A549 (cell line): ENCODE results near the gene SPAG7. TPM values are rescaled to one million over a fixed set of nuclear protein-coding genes. Genes with fewer than 3 reads are reported as not detected.

ENCODE experiments used
- ATAC-seq, 2 experiments: fragments of 200-7000 bp in 1 of 2; fragments of >200 bp in 1 of 2; cut with Nextera tagmentation in 1 of 2; cut with Tn5 transposase in 1 of 2; 3 replicates each; pipeline versions ENCODE4 v1.8.0 to v1.9.1; 2018 to 2020; ENCODE audit warnings: mild to moderate bottlenecking in 1 of 2, moderate library complexity in 1 of 2
- CTCF ChIA-PET: fragments of 300-600 bp; sonication (Branson Sonifier 250); formaldehyde crosslinking; extraction: SDS; loops from one replicate; lab custom pipeline; 2021; ENCODE audit warnings: antibody characterized with exemption, inconsistent platforms; lab: Yijun Ruan, JAX
- POLR2A ChIA-PET: fragments of 350-600 bp; formaldehyde crosslinking; extraction: SDS; loops from one replicate; lab custom pipeline; 2021; ENCODE audit warnings: antibody characterized with exemption, inconsistent platforms; lab: Yijun Ruan, JAX
- DNase-seq, 2 experiments: peaks; one replicate each; pipeline versions ENCODE4 v3.0.0 to v3.0.0-alpha.2; 2011 to 2016; ENCODE audit warnings: low read depth in 1 of 2, low spot score in 1 of 2
- FAIRE-seq: peaks from 2 replicates; lab custom pipeline; 2011; peaks lifted over from hg19 to GRCh38; lab: Jason Lieb, UNC
- H3K27ac ChIP-seq, 2 experiments: fragments of >200 bp; sonication (Bioruptor Twin); formaldehyde crosslinking; 3 replicates each; pipeline ENCODE4 v1.5.1; 2016 to 2017
- H3K4me1 ChIP-seq: fragments of >200 bp; sonication (Bioruptor Twin); formaldehyde crosslinking; 3 replicates; pipeline ENCODE4 v1.6.1; 2016
- H3K4me2 ChIP-seq: fragments of >200 bp; sonication (Bioruptor Twin); formaldehyde crosslinking; 3 replicates; pipeline ENCODE4 v1.6.1; 2016
- H3K4me3 ChIP-seq: fragments of >200 bp; sonication (Bioruptor Twin); formaldehyde crosslinking; 3 replicates; pipeline ENCODE4 v1.5.1; 2016
- H3K9me3 ChIP-seq: fragments of >200 bp; sonication (Bioruptor Twin); formaldehyde crosslinking; 3 replicates; pipeline ENCODE4 v1.6.1; 2016
- BHLHE40 ChIP-seq: IDR thresholded peaks from 2 replicates; pipeline ENCODE4 v1.6.1; 2012; ENCODE audit warnings: low read depth, low read length, inconsistent platforms
- EHF ChIP-seq: fragments of 250-450 bp; sonication (Bioruptor Pico); IDR thresholded peaks from 2 replicates; pipeline ENCODE4 v1.5.0; 2020; ENCODE audit warnings: mild to moderate bottlenecking
- ESRRA ChIP-seq: fragments of 150-350 bp; IDR thresholded peaks from 2 replicates; pipeline ENCODE4 v1.6.1; 2014; ENCODE audit warnings: mild to moderate bottlenecking, low read length, borderline replicate concordance
- HDAC2 ChIP-seq: fragments of 200-600 bp; sonication (generic); IDR thresholded peaks from 2 replicates; pipeline ENCODE4 v1.6.1; 2016
- HOXA7 ChIP-seq: fragments of 250-450 bp; sonication (Bioruptor Pico); IDR thresholded peaks from 2 replicates; pipeline ENCODE4 v1.5.0; 2020; ENCODE audit warnings: mild to moderate bottlenecking, moderate library complexity
- HOXB5 ChIP-seq: fragments of 250-450 bp; sonication (Bioruptor Pico); IDR thresholded peaks from 2 replicates; pipeline ENCODE4 v1.5.0; 2020; ENCODE audit warnings: mild to moderate bottlenecking, moderate library complexity
- JUNB ChIP-seq: fragments of >200 bp; sonication (Bioruptor Twin); formaldehyde crosslinking; IDR thresholded peaks from 2 replicates; pipeline ENCODE4 v1.6.1; 2016
- KDM1A ChIP-seq: fragments of 200-600 bp; sonication (generic); IDR thresholded peaks from 2 replicates; pipeline ENCODE4 v1.6.1; 2016; ENCODE audit warnings: low read depth, mild to moderate bottlenecking
- KDM5A ChIP-seq: fragments of 200-600 bp; sonication (generic); IDR thresholded peaks from 2 replicates; pipeline ENCODE4 v1.6.1; 2016; ENCODE audit warnings: antibody characterized with exemption, mild to moderate bottlenecking
- NFE2L2 ChIP-seq: fragments of 150-350 bp; conservative IDR thresholded peaks from 2 replicates; pipeline ENCODE4 v1.6.1; 2014; ENCODE audit warnings: low read length
- PHF8 ChIP-seq: fragments of 200-600 bp; sonication (generic); IDR thresholded peaks from 2 replicates; pipeline ENCODE4 v1.6.1; 2016; ENCODE audit warnings: low read depth, mild to moderate bottlenecking, antibody characterized with exemption, moderate library complexity, borderline replicate concordance
- POLR2A ChIP-seq: IDR thresholded peaks from 2 replicates; pipeline ENCODE4 v1.6.1; 2012; ENCODE audit warnings: mild to moderate bottlenecking, low read length
- RARB ChIP-seq: fragments of 250-450 bp; sonication (Bioruptor Pico); IDR thresholded peaks from 2 replicates; pipeline ENCODE4 v1.8.0; 2021; ENCODE audit warnings: mild to moderate bottlenecking, moderate library complexity
- RNF2 ChIP-seq: fragments of 200-600 bp; sonication (generic); IDR thresholded peaks from 2 replicates; pipeline ENCODE4 v1.6.1; 2016; ENCODE audit warnings: low read depth, mild to moderate bottlenecking, antibody characterized with exemption, moderate library complexity, borderline replicate concordance
- SMC3 ChIP-seq: fragments of >200 bp; sonication (Bioruptor Twin); formaldehyde crosslinking; IDR thresholded peaks from 3 replicates; pipeline ENCODE4 v1.6.1; 2018; ENCODE audit warnings: inconsistent platforms
- ZNF302 ChIP-seq: fragments of 250-450 bp; sonication (Bioruptor Pico); IDR thresholded peaks from 2 replicates; pipeline ENCODE4 v1.9.0; 2021; ENCODE audit warnings: inconsistent platforms, mild to moderate bottlenecking, moderate library complexity
- WGBS: methylation state at CpG from one replicate; pipeline ENCODE4 v1.1.6; 2017; ENCODE audit errors: missing lambda C conversion rate; 5-methylcytosine and 5-hydroxymethylcytosine counted together
- polyA plus RNA-seq, 4 experiments: library from polyadenylated mRNA; depleted of rRNA in 3 of 4; stranded (reverse); fragments of >200 nt; fragmentation: RNase III in 1 of 4; extraction: RNeasy Plus Mini Kit Qiagen cat#74134 plus additional on column Dnase treatment in 1 of 4; gene quantifications; 2 replicates in 3 of 4; 3 replicates in 1 of 4; pipeline ENCODE4 v1.2.3, GENCODE V29; 2011 to 2017
- TF ChIP-seq, protein P1 (sequence below): IDR thresholded peaks from 2 replicates; pipeline ENCODE4 v1.6.1; 2012; ENCODE audit warnings: low read depth, borderline replicate concordance
- TF ChIP-seq, protein P2 (sequence below): fragments of >200 bp; sonication (Bioruptor Twin); formaldehyde crosslinking; IDR thresholded peaks from 3 replicates; pipeline ENCODE4 v1.6.1; 2016
- TF ChIP-seq, protein P3 (sequence below): fragments of 200-600 bp; sonication (generic); IDR thresholded peaks from 2 replicates; pipeline ENCODE4 v1.6.1; 2016; ENCODE audit warnings: antibody characterized with exemption, mild to moderate bottlenecking, moderate library complexity
- TF ChIP-seq, protein P4 (sequence below): fragments of 450-650 bp; IDR thresholded peaks from 2 replicates; pipeline ENCODE4 v1.6.1; 2014; ENCODE audit warnings: antibody characterized with exemption

SPAG7 gene
- polyA plus RNA-seq, 2 of the 4 experiments (the other 2 are of a cell fraction), result 94.9 to 102 TPM

DNA sequence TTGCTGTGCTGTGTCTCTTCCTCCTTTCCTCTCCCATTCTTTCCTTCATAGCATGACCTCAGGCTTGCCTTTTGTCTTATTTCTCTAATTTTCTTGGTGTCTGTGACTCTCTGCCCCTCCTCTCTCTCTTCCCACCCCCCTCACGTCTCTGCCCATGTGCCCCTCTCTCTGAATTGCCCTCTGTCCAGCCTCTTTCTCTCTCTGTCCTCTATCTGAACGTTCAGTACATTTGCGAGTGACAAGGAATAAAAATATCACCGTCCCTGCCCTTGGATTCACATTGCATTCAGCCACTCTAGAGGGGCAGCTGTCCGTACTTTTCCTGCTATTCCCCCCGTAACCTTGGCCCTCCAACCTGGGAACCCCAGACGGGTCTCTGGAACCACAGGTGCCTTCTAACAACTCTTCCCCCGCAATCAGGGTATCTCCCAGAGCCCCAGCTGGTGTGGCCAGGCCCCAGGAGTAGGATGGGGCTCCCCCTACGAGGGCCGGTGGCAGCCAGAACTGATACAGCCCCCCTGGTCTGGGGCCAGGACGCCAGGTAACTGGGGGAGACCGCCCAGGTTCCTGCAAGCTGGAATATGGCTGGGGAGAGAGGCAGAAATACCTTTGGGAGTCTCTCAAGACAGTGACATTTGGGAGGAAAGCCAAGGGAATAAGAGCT, 31.9 kb upstream of the SPAG7 start:
- FAIRE-seq, result no peak
- Histone ChIP-seq H3K4me3 (peak overlapping the region; percentile 95), H3K4me1 (peaks cover 26% of the 10 kb centered on the region), H3K9me3 (no peaks in the 10 kb centered on the region), H3K27ac (peak overlapping the region; percentile 87 to 91), H3K4me2 (peak overlapping the region; percentile 89)
- CTCF ChIA-PET, result interaction anchor here (1.1 to 4.3 kb wide), 6 partner anchors 12 to 62 kb away, joined by 3 to 18 read pairs (median 8); partner anchors contain the start of genes CAMTA2 and SPAG7
- DNase-seq, result no peak
- no peak for ATAC-seq
- POLR2A ChIA-PET, result no interaction called here
- WGBS, result 75% methylated on average over 12 of the region's 12 CpGs
- TF ChIP-seq, protein P1, sequence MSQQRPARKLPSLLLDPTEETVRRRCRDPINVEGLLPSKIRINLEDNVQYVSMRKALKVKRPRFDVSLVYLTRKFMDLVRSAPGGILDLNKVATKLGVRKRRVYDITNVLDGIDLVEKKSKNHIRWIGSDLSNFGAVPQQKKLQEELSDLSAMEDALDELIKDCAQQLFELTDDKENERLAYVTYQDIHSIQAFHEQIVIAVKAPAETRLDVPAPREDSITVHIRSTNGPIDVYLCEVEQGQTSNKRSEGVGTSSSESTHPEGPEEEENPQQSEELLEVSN, result no peak
- TF ChIP-seq BHLHE40, result no peak
- TF ChIP-seq KDM1A, result no peak
- no peak for TF ChIP-seq ZNF302 (CRISPR knock-in tag)
- TF ChIP-seq HOXB5 (CRISPR knock-in tag), result no peak
- no peak for TF ChIP-seq ESRRA
- TF ChIP-seq, protein P2, sequence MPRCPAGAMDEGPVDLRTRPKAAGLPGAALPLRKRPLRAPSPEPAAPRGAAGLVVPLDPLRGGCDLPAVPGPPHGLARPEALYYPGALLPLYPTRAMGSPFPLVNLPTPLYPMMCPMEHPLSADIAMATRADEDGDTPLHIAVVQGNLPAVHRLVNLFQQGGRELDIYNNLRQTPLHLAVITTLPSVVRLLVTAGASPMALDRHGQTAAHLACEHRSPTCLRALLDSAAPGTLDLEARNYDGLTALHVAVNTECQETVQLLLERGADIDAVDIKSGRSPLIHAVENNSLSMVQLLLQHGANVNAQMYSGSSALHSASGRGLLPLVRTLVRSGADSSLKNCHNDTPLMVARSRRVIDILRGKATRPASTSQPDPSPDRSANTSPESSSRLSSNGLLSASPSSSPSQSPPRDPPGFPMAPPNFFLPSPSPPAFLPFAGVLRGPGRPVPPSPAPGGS, result no peak
- TF ChIP-seq SMC3, result no peak
- no peak for TF ChIP-seq RARB
- TF ChIP-seq EHF (CRISPR knock-in tag), result no peak
- no peak for TF ChIP-seq HOXA7 (CRISPR knock-in tag)
- TF ChIP-seq, protein P3, sequence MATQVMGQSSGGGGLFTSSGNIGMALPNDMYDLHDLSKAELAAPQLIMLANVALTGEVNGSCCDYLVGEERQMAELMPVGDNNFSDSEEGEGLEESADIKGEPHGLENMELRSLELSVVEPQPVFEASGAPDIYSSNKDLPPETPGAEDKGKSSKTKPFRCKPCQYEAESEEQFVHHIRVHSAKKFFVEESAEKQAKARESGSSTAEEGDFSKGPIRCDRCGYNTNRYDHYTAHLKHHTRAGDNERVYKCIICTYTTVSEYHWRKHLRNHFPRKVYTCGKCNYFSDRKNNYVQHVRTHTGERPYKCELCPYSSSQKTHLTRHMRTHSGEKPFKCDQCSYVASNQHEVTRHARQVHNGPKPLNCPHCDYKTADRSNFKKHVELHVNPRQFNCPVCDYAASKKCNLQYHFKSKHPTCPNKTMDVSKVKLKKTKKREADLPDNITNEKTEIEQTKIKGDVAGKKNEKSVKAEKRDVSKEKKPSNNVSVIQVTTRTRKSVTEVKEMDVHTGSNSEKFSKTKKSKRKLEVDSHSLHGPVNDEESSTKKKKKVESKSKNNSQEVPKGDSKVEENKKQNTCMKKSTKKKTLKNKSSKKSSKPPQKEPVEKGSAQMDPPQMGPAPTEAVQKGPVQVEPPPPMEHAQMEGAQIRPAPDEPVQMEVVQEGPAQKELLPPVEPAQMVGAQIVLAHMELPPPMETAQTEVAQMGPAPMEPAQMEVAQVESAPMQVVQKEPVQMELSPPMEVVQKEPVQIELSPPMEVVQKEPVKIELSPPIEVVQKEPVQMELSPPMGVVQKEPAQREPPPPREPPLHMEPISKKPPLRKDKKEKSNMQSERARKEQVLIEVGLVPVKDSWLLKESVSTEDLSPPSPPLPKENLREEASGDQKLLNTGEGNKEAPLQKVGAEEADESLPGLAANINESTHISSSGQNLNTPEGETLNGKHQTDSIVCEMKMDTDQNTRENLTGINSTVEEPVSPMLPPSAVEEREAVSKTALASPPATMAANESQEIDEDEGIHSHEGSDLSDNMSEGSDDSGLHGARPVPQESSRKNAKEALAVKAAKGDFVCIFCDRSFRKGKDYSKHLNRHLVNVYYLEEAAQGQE, result no peak

DNA sequence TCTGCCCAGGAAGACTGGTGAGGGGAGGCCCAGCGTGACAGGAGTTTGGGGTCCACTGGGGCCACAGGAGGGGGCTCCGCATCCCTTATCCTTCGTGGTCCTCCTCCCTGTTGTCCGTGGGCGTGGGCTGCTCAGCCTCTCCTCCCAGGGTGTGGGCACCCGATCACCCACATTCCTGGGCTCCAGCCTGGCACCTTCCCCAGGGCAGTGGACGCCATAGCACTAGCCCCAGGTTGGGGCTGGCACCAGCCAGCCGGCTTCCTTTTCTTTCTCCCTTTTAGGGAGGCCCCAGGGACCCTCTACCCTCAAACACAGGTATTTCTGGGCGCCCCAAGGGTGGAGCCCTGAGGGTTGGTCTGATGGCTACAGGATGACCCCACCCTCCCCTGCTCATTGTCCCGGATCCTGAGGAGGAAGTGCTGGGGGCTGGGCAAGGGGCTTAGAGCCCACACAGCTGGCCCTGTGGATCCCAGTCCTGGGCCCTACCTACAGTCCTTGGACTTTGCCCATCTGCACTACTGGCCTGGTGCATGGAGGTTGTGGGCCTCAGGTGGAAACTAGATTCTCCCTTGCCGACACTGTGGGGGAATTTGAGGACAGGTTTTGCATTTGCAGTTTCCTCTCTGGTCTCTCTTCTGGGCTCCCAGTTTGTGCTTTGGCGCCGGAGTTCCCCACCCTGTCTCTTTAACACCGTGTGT, 31.3 kb upstream of the SPAG7 start:
- WGBS, result 18% methylated on average over 14 of the region's 14 CpGs
- Histone ChIP-seq H3K4me2 (peak overlapping the region; percentile 89), H3K27ac (peak overlapping the region; percentile 87 to 91), H3K9me3 (no peaks in the 10 kb centered on the region), H3K4me3 (peak overlapping the region; percentile 95), H3K4me1 (peaks cover 26% of the 10 kb centered on the region)
- ATAC-seq (peak in 1 of 2 experiments; percentile 14; a peak in 3 of 6 replicates), DNase-seq (peak in 1 of 2 experiments; percentile 44), FAIRE-seq (no peak)
- TF ChIP-seq JUNB (no peak), KDM5A (no peak), PHF8 (no peak), EHF (CRISPR knock-in tag) (no peak), HDAC2 (no peak), NFE2L2 (no peak), RNF2 (no peak), POLR2A (no peak)
- TF ChIP-seq, protein P4, sequence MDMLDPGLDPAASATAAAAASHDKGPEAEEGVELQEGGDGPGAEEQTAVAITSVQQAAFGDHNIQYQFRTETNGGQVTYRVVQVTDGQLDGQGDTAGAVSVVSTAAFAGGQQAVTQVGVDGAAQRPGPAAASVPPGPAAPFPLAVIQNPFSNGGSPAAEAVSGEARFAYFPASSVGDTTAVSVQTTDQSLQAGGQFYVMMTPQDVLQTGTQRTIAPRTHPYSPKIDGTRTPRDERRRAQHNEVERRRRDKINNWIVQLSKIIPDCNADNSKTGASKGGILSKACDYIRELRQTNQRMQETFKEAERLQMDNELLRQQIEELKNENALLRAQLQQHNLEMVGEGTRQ, result no peak
- ChIA-PET CTCF (interaction anchor here (1.4 to 4.3 kb wide), 6 partner anchors 11 to 63 kb away, joined by 5 to 23 read pairs (median 12); partner anchors contain the start of gene CAMTA2), POLR2A (interaction anchor here (0.6 to 2.3 kb wide), 3 partner anchors 8 to 239 kb away, joined by 3 to 15 read pairs (median 4); partner anchors contain the start of gene CAMTA2)
